Adrenal gland (tissue), 5 donors: Measurements from ENCODE around the gene SMURF2.

Experiments used
- POLR2A ChIP-seq, 2 donors: fragments of 450-650 bp; IDR thresholded peaks; one replicate each; pipeline ENCODE4 v1.6.1; 2017; ENCODE audit warnings: antibody characterized with exemption in 2 of 2, mild to moderate bottlenecking in 2 of 2, moderate library complexity in 1 of 2
- TF ChIP-seq, protein P1 (sequence below), 6 experiments: fragments of 450-650 bp in 4 of 6; fragments of 200-600 bp in 2 of 6; sonication (generic) in 1 of 6; IDR thresholded peaks; 1 replicate in 5 of 6; 2 replicates in 1 of 6; pipeline versions ENCODE4 v1.5.1 to v1.8.0; 2016 to 2021; ENCODE audit warnings: antibody characterized with exemption in 6 of 6, mild to moderate bottlenecking in 2 of 6, moderate library complexity in 1 of 6
- donor health status: DM: no; HTN: no; CAD: no.

DNA sequence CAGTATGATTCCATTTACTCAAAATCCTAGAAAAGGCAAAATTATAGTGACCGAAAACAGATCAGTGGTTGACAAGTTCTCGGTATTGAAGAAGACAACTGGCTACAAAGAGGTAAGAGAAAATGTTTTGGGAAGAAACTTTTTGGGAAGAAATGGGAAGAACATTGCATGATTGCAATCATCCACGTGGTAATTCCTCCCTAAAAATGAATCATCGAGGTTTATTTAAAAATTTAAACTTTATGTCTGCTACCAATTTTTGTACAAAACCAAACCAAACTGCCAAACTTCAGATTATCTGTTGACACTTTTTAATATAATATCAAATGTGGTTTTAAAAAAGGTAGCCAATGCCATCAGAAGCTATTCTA lies 8.1 kb downstream of the SMURF2 start:
- TF ChIP-seq, protein P1, sequence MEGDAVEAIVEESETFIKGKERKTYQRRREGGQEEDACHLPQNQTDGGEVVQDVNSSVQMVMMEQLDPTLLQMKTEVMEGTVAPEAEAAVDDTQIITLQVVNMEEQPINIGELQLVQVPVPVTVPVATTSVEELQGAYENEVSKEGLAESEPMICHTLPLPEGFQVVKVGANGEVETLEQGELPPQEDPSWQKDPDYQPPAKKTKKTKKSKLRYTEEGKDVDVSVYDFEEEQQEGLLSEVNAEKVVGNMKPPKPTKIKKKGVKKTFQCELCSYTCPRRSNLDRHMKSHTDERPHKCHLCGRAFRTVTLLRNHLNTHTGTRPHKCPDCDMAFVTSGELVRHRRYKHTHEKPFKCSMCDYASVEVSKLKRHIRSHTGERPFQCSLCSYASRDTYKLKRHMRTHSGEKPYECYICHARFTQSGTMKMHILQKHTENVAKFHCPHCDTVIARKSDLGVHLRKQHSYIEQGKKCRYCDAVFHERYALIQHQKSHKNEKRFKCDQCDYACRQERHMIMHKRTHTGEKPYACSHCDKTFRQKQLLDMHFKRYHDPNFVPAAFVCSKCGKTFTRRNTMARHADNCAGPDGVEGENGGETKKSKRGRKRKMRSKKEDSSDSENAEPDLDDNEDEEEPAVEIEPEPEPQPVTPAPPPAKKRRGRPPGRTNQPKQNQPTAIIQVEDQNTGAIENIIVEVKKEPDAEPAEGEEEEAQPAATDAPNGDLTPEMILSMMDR (IDR thresholded peaks at IDR 0.05), result no peak
- TF ChIP-seq POLR2A (IDR thresholded peaks at IDR 0.05), result no peak
